GM12878 (cell line): ENCODE measurements around the gene MYL11. TPM values are rescaled to one million over a fixed set of nuclear protein-coding genes. Genes with fewer than 3 reads are reported as not detected.

Experiments
- BACH1 ChIP-seq: fragments of 450-650 bp; IDR thresholded peaks from 2 replicates; pipeline ENCODE4 v1.6.1; 2017; ENCODE audit warnings: mild to moderate bottlenecking, borderline replicate concordance
- CBFB ChIP-seq: IDR thresholded peaks from 2 replicates; pipeline ENCODE4 v1.6.1; 2016; ENCODE audit warnings: antibody characterized with exemption, low read depth
- DPF2 ChIP-seq: fragments of 450-650 bp; IDR thresholded peaks from 2 replicates; pipeline ENCODE4 v1.6.1; 2017; ENCODE audit warnings: mild to moderate bottlenecking
- FOXK2 ChIP-seq: fragments of 450-650 bp; IDR thresholded peaks from 2 replicates; pipeline ENCODE4 v1.6.1; 2017; ENCODE audit warnings: mild to moderate bottlenecking, moderate library complexity
- GABPA ChIP-seq: IDR thresholded peaks from 2 replicates; pipeline ENCODE4 v1.6.1; 2014; ENCODE audit warnings: antibody characterized with exemption, low read depth, mild to moderate bottlenecking, inconsistent platforms
- IRF4 ChIP-seq: IDR thresholded peaks from 2 replicates; pipeline ENCODE4 v1.6.1; 2011; ENCODE audit warnings: low read depth, low read length
- NRF1 ChIP-seq: conservative IDR thresholded peaks from 2 replicates; pipeline ENCODE4 v1.6.1; 2011; ENCODE audit warnings: mild to moderate bottlenecking, low read depth, low read length, improper control_type of control experiment
- POU2F2 ChIP-seq: IDR thresholded peaks from 3 replicates; pipeline ENCODE4 v1.6.1; 2011; ENCODE audit warnings: low read depth, mild to moderate bottlenecking, low read length, borderline replicate concordance
- SIX5 ChIP-seq: IDR thresholded peaks from 2 replicates; pipeline ENCODE4 v1.6.1; 2011; ENCODE audit warnings: mild to moderate bottlenecking, low read depth, low read length, moderate library complexity; ENCODE audit not compliant: severe bottlenecking
- STAT3 ChIP-seq: IDR thresholded peaks from 2 replicates; pipeline ENCODE4 v1.6.1; 2011; ENCODE audit warnings: low read depth, low read length, improper control_type of control experiment
- SUPT20H ChIP-seq: IDR thresholded peaks from 2 replicates; pipeline ENCODE4 v1.6.1; 2011; ENCODE audit warnings: low read depth, mild to moderate bottlenecking, low read length, moderate library complexity, borderline replicate concordance; ENCODE audit not compliant: control insufficient read depth
- polyA plus RNA-seq, 11 experiments: library from polyadenylated mRNA; depleted of rRNA in 4 of 11; unstranded in 6 of 11; stranded (reverse) in 5 of 11; fragments of >200 nt; fragmentation: Nextera tagmentation in 4 of 11; fragmentation: Illumina TruSeq in 1 of 11; extraction: Ambion mirVana in 4 of 11; extraction: Trizol in 1 of 11; gene quantifications; 1 replicate in 1 of 11; 2 replicates in 10 of 11; pipeline versions ENCODE4 v1.2.1 to v1.2.3, GENCODE V29; 2011 to 2016; ENCODE audit warnings: inconsistent platforms in 2 of 11, missing spikeins in 2 of 11, low read depth in 1 of 11
- total RNA-seq, 4 experiments: library from RNA; depleted of rRNA in 3 of 4; stranded (reverse); fragments of >200 nt in 3 of 4; fragmentation: Illumina TruSeq in 1 of 4; extraction: Trizol in 1 of 4; gene quantifications; 2 replicates each; pipeline versions ENCODE4 v1.2.1 to v1.2.3, GENCODE V29; 2013 to 2021
- TF ChIP-seq, protein P1 (sequence below): fragments of 450-650 bp; IDR thresholded peaks from 2 replicates; pipeline ENCODE4 v1.6.1; 2018; ENCODE audit warnings: borderline replicate concordance, mild to moderate bottlenecking; ENCODE audit not compliant: partially characterized antibody
- TF ChIP-seq, protein P2 (sequence below): IDR thresholded peaks from 2 replicates; pipeline ENCODE4 v1.6.1; 2012; ENCODE audit warnings: low read depth, low read length, improper control_type of control experiment
- TF ChIP-seq, protein P3 (sequence below): fragments of 450-650 bp; IDR thresholded peaks from 2 replicates; pipeline ENCODE4 v1.6.1; 2016; ENCODE audit warnings: mild to moderate bottlenecking
- TF ChIP-seq, protein P4 (sequence below): fragments of 450-650 bp; IDR thresholded peaks from 2 replicates; pipeline ENCODE4 v1.6.1; 2016; ENCODE audit warnings: mild to moderate bottlenecking, moderate library complexity, borderline replicate concordance
- TF ChIP-seq, protein P5 (sequence below): fragments of 150-350 bp; IDR thresholded peaks from 2 replicates; pipeline ENCODE4 v1.6.1; 2016; ENCODE audit warnings: low read depth, low read length

Gene MYL11
- total and polyA plus RNA-seq, 10 of the 15 experiments (the other 5 are each of a cell fraction or from before 2014, with no cell fraction given): 0.19 to 1.2 (median 0.61) TPM; not detected in 5

DNA sequence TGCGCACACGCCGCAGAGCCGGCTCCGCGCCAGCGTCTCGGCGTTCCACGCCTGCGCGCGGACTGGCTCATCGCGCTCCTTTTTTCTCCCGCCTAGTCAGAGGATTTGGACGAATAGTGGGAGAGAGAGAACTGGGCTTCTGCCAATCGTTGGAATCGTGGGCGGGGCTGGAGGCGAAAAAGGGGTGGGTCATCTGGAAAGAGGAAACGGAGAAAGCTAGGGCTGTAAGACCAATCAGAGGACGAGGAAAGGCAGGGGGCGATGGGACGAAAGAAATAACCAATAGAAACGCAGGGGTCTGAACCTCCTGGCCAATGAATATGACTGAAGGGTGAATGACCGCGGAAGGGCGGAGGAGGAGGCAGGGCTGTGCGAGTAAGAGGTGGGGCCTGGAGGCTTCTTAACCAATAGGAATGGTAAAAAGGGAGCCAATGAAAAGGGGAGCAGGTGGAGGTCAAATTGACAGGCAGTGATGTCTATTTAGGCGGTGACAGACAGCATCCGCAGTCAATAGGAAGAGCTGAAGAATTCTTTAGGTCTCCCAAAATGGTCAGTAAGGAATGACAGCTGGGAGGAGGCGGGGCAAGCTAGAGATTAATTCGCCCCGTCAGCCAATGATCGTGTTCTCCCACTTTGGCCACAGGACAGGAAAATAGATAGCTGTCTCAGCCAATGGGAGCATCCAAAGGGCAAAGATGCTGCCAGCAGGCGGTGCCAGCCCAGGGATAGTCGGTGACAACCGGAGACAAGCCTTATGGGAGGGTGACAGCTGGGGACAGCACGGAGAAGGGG, 4.0 kb upstream of the MYL11 start, which contains the start of gene TBC1D10B (continued):
- TF ChIP-seq, protein P1, sequence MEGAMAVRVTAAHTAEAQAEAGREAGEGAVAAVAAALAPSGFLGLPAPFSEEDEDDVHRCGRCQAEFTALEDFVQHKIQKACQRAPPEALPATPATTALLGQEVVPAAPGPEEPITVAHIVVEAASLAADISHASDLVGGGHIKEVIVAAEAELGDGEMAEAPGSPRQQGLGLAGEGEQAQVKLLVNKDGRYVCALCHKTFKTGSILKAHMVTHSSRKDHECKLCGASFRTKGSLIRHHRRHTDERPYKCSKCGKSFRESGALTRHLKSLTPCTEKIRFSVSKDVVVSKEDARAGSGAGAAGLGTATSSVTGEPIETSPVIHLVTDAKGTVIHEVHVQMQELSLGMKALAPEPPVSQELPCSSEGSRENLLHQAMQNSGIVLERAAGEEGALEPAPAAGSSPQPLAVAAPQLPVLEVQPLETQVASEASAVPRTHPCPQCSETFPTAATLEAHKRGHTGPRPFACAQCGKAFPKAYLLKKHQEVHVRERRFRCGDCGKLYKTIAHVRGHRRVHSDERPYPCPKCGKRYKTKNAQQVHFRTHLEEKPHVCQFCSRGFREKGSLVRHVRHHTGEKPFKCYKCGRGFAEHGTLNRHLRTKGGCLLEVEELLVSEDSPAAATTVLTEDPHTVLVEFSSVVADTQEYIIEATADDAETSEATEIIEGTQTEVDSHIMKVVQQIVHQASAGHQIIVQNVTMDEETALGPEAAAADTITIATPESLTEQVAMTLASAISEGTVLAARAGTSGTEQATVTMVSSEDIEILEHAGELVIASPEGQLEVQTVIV: peak; percentile 93
- TF ChIP-seq BACH1 (no peak), POU2F2 (peak; percentile 49; the same call in 1 of the 3 replicates), GABPA (0 out of 2 replicates have a peak, but pooled peaks have one; percentile 71), FOXK2 (no peak), NRF1 (peak; percentile 88), STAT3 (no peak), CBFB (no peak), DPF2 (peak; percentile 99), SIX5 (no peak), IRF4 (0 out of 2 replicates have a peak, but pooled peaks have one; percentile 54), SUPT20H (no peak)
- TF ChIP-seq, protein P2, sequence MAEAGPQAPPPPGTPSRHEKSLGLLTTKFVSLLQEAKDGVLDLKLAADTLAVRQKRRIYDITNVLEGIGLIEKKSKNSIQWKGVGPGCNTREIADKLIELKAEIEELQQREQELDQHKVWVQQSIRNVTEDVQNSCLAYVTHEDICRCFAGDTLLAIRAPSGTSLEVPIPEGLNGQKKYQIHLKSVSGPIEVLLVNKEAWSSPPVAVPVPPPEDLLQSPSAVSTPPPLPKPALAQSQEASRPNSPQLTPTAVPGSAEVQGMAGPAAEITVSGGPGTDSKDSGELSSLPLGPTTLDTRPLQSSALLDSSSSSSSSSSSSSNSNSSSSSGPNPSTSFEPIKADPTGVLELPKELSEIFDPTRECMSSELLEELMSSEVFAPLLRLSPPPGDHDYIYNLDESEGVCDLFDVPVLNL: peak; percentile 54; the same call in 1 of the 2 replicates
- TF ChIP-seq, protein P3, sequence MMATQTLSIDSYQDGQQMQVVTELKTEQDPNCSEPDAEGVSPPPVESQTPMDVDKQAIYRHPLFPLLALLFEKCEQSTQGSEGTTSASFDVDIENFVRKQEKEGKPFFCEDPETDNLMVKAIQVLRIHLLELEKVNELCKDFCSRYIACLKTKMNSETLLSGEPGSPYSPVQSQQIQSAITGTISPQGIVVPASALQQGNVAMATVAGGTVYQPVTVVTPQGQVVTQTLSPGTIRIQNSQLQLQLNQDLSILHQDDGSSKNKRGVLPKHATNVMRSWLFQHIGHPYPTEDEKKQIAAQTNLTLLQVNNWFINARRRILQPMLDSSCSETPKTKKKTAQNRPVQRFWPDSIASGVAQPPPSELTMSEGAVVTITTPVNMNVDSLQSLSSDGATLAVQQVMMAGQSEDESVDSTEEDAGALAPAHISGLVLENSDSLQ: peak; percentile 100
- TF ChIP-seq, protein P4, sequence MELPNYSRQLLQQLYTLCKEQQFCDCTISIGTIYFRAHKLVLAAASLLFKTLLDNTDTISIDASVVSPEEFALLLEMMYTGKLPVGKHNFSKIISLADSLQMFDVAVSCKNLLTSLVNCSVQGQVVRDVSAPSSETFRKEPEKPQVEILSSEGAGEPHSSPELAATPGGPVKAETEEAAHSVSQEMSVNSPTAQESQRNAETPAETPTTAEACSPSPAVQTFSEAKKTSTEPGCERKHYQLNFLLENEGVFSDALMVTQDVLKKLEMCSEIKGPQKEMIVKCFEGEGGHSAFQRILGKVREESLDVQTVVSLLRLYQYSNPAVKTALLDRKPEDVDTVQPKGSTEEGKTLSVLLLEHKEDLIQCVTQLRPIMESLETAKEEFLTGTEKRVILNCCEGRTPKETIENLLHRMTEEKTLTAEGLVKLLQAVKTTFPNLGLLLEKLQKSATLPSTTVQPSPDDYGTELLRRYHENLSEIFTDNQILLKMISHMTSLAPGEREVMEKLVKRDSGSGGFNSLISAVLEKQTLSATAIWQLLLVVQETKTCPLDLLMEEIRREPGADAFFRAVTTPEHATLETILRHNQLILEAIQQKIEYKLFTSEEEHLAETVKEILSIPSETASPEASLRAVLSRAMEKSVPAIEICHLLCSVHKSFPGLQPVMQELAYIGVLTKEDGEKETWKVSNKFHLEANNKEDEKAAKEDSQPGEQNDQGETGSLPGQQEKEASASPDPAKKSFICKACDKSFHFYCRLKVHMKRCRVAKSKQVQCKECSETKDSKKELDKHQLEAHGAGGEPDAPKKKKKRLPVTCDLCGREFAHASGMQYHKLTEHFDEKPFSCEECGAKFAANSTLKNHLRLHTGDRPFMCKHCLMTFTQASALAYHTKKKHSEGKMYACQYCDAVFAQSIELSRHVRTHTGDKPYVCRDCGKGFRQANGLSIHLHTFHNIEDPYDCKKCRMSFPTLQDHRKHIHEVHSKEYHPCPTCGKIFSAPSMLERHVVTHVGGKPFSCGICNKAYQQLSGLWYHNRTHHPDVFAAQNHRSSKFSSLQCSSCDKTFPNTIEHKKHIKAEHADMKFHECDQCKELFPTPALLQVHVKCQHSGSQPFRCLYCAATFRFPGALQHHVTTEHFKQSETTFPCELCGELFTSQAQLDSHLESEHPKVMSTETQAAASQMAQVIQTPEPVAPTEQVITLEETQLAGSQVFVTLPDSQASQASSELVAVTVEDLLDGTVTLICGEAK: peak; percentile 86; the same call in 1 of the 2 replicates
- TF ChIP-seq, protein P5, sequence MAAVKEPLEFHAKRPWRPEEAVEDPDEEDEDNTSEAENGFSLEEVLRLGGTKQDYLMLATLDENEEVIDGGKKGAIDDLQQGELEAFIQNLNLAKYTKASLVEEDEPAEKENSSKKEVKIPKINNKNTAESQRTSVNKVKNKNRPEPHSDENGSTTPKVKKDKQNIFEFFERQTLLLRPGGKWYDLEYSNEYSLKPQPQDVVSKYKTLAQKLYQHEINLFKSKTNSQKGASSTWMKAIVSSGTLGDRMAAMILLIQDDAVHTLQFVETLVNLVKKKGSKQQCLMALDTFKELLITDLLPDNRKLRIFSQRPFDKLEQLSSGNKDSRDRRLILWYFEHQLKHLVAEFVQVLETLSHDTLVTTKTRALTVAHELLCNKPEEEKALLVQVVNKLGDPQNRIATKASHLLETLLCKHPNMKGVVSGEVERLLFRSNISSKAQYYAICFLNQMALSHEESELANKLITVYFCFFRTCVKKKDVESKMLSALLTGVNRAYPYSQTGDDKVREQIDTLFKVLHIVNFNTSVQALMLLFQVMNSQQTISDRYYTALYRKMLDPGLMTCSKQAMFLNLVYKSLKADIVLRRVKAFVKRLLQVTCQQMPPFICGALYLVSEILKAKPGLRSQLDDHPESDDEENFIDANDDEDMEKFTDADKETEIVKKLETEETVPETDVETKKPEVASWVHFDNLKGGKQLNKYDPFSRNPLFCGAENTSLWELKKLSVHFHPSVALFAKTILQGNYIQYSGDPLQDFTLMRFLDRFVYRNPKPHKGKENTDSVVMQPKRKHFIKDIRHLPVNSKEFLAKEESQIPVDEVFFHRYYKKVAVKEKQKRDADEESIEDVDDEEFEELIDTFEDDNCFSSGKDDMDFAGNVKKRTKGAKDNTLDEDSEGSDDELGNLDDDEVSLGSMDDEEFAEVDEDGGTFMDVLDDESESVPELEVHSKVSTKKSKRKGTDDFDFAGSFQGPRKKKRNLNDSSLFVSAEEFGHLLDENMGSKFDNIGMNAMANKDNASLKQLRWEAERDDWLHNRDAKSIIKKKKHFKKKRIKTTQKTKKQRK: peak; percentile 93
